HepG2 (cell line): ENCODE results near the gene ADAMTS13. TPM values are rescaled to one million over a fixed set of nuclear protein-coding genes. Genes with fewer than 3 reads are reported as not detected.

Source experiments
- AGO2 ChIP-seq: fragments of 200-400 bp; formaldehyde crosslinking; optimal IDR thresholded peaks from 2 replicates; pipeline ENCODE3; 2017; ENCODE audit warnings: mild to moderate bottlenecking, low read depth, low read length, moderate library complexity
- CENPT ChIP-seq: sonication (generic); formaldehyde crosslinking; IDR thresholded peaks from 2 replicates; pipeline ENCODE4 v1.8.0; 2022; ENCODE audit warnings: low read depth, mild to moderate bottlenecking, moderate library complexity, missing genetic modification reagents
- E2F1 ChIP-seq: sonication (generic); formaldehyde crosslinking; IDR thresholded peaks from 2 replicates; pipeline ENCODE4 v1.5.0; 2020; ENCODE audit warnings: missing genetic modification reagents
- FOXA3 ChIP-seq: IDR thresholded peaks from 2 replicates; pipeline ENCODE4 v1.6.1; 2016; ENCODE audit warnings: missing genetic modification reagents, missing compliant biosample characterization
- GATAD1 ChIP-seq: IDR thresholded peaks from 2 replicates; pipeline ENCODE4 v1.6.1; 2016; ENCODE audit warnings: missing genetic modification reagents, missing compliant biosample characterization
- KAT8 ChIP-seq: IDR thresholded peaks from 2 replicates; pipeline ENCODE4 v1.6.1; 2016; ENCODE audit warnings: missing genetic modification reagents, missing compliant biosample characterization
- NFE2 ChIP-seq: sonication (generic); formaldehyde crosslinking; IDR thresholded peaks from 2 replicates; pipeline ENCODE4 v1.4.0; 2020; ENCODE audit warnings: missing genetic modification reagents
- PITX1 ChIP-seq: sonication (generic); formaldehyde crosslinking; IDR thresholded peaks from 2 replicates; pipeline ENCODE4 v1.5.1; 2020; ENCODE audit warnings: mild to moderate bottlenecking, missing genetic modification reagents
- POLR2AphosphoS2 ChIP-seq: IDR thresholded peaks from 2 replicates; pipeline ENCODE4 v1.6.1; 2011; ENCODE audit warnings: low read depth, low read length, improper control_type of control experiment
- RELA ChIP-seq: sonication (generic); formaldehyde crosslinking; IDR thresholded peaks from 2 replicates; pipeline ENCODE4 v1.4.0; 2020; ENCODE audit warnings: missing genetic modification reagents
- RXRB ChIP-seq: IDR thresholded peaks from 2 replicates; pipeline ENCODE4 v1.6.1; 2016; ENCODE audit warnings: borderline replicate concordance, missing genetic modification reagents, missing compliant biosample characterization
- SALL1 ChIP-seq: sonication (generic); formaldehyde crosslinking; IDR thresholded peaks from 2 replicates; pipeline ENCODE4 v1.8.0; 2022; ENCODE audit warnings: mild to moderate bottlenecking, missing genetic modification reagents
- XRCC5 ChIP-seq: fragments of 200-400 bp; formaldehyde crosslinking; optimal IDR thresholded peaks from 2 replicates; pipeline ENCODE3; 2017; ENCODE audit warnings: mild to moderate bottlenecking, low read length
- ZNF12 ChIP-seq: sonication (generic); formaldehyde crosslinking; IDR thresholded peaks from 2 replicates; pipeline ENCODE4 v1.5.0; 2020; ENCODE audit warnings: missing genetic modification reagents
- ZNF138 ChIP-seq: sonication (generic); formaldehyde crosslinking; IDR thresholded peaks from 2 replicates; pipeline ENCODE4 v1.5.0; 2020; ENCODE audit warnings: mild to moderate bottlenecking, low read depth, missing genetic modification reagents
- ZNF143 ChIP-seq: sonication (generic); formaldehyde crosslinking; IDR thresholded peaks from 2 replicates; pipeline ENCODE4 v1.4.0; 2020; ENCODE audit warnings: missing genetic modification reagents
- ZNF230 ChIP-seq: sonication (generic); formaldehyde crosslinking; IDR thresholded peaks from 2 replicates; pipeline ENCODE4 v1.4.0; 2020; ENCODE audit warnings: mild to moderate bottlenecking, missing genetic modification reagents
- ZNF777 ChIP-seq: sonication (generic); formaldehyde crosslinking; IDR thresholded peaks from 2 replicates; pipeline ENCODE4 v1.4.0; 2020; ENCODE audit warnings: missing genetic modification reagents
- polyA plus RNA-seq, 8 experiments: library from polyadenylated mRNA; depleted of rRNA in 3 of 8; stranded (reverse) in 7 of 8; unstranded in 1 of 8; fragments of >200 nt; fragmentation: Illumina TruSeq in 4 of 8; extraction: Trizol in 4 of 8; gene quantifications; 2 replicates each; pipeline versions ENCODE4 v1.2.1 to v1.2.3, GENCODE V29; 2011 to 2016; ENCODE audit warnings: low read depth in 4 of 8, missing spikeins in 1 of 8, mixed read lengths in 1 of 8; ENCODE audit not compliant: insufficient read depth in 1 of 8
- total RNA-seq, 5 experiments: library from RNA; depleted of rRNA; stranded (reverse); fragments of >200 nt; fragmentation: Illumina TruSeq; extraction: Trizol; gene quantifications; 2 replicates each; pipeline ENCODE4 v1.2.3, GENCODE V29; 2016; ENCODE audit warnings: low read depth in 1 of 5
- TF ChIP-seq, protein P1 (sequence below): sonication (generic); formaldehyde crosslinking; IDR thresholded peaks from 2 replicates; pipeline ENCODE4 v1.5.0; 2020; ENCODE audit warnings: mild to moderate bottlenecking, missing genetic modification reagents, borderline replicate concordance
- TF ChIP-seq, protein P2 (sequence below): IDR thresholded peaks from 2 replicates; pipeline ENCODE4 v1.6.1; 2016
- TF ChIP-seq, protein P3 (sequence below): sonication (generic); formaldehyde crosslinking; IDR thresholded peaks from 2 replicates; pipeline ENCODE4 v1.5.1; 2020; ENCODE audit warnings: missing genetic modification reagents, mild to moderate bottlenecking, borderline replicate concordance

The ADAMTS13 gene
- total and polyA plus RNA-seq, 2 of the 13 experiments (the other 11 are each of a cell fraction or from before 2014, with no cell fraction given), result 0.91 to 4.5 TPM

GRCh38 chr9:133421615-133422542 lies at the start of gene ADAMTS13 (continued):
- TF ChIP-seq ZNF143, result no peak
- no peak for TF ChIP-seq ZNF138 (CRISPR knock-in tag)
- TF ChIP-seq, protein P1, sequence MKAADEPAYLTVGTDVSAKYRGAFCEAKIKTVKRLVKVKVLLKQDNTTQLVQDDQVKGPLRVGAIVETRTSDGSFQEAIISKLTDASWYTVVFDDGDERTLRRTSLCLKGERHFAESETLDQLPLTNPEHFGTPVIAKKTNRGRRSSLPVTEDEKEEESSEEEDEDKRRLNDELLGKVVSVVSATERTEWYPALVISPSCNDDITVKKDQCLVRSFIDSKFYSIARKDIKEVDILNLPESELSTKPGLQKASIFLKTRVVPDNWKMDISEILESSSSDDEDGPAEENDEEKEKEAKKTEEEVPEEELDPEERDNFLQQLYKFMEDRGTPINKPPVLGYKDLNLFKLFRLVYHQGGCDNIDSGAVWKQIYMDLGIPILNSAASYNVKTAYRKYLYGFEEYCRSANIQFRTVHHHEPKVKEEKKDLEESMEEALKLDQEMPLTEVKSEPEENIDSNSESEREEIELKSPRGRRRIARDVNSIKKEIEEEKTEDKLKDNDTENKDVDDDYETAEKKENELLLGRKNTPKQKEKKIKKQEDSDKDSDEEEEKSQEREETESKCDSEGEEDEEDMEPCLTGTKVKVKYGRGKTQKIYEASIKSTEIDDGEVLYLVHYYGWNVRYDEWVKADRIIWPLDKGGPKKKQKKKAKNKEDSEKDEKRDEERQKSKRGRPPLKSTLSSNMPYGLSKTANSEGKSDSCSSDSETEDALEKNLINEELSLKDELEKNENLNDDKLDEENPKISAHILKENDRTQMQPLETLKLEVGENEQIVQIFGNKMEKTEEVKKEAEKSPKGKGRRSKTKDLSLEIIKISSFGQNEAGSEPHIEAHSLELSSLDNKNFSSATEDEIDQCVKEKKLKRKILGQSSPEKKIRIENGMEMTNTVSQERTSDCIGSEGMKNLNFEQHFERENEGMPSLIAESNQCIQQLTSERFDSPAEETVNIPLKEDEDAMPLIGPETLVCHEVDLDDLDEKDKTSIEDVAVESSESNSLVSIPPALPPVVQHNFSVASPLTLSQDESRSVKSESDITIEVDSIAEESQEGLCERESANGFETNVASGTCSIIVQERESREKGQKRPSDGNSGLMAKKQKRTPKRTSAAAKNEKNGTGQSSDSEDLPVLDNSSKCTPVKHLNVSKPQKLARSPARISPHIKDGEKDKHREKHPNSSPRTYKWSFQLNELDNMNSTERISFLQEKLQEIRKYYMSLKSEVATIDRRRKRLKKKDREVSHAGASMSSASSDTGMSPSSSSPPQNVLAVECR (CRISPR knock-in tag), result peak; percentile 47; the same call in 1 of the 2 replicates
- 0 out of 2 replicates have a peak, but pooled peaks have one; percentile 31 for TF ChIP-seq ZNF230 (CRISPR knock-in tag)
- TF ChIP-seq FOXA3 (CRISPR knock-in tag), result peak; percentile 57
- TF ChIP-seq AGO2, result no peak
- no peak for TF ChIP-seq E2F1 (CRISPR knock-in tag)
- no peak for TF ChIP-seq RELA (CRISPR knock-in tag)
- TF ChIP-seq XRCC5, result peak; percentile 72
- TF ChIP-seq ZNF777, result 0 out of 2 replicates have a peak, but pooled peaks have one; percentile 15
- TF ChIP-seq NFE2 (CRISPR knock-in tag), result no peak
- no peak for TF ChIP-seq CENPT (CRISPR knock-in tag)
- no peak for TF ChIP-seq RXRB
- 0 out of 2 replicates have a peak, but pooled peaks have one; percentile 1 for TF ChIP-seq SALL1 (CRISPR knock-in tag)
- no peak for TF ChIP-seq PITX1 (CRISPR knock-in tag)
- TF ChIP-seq, protein P2, sequence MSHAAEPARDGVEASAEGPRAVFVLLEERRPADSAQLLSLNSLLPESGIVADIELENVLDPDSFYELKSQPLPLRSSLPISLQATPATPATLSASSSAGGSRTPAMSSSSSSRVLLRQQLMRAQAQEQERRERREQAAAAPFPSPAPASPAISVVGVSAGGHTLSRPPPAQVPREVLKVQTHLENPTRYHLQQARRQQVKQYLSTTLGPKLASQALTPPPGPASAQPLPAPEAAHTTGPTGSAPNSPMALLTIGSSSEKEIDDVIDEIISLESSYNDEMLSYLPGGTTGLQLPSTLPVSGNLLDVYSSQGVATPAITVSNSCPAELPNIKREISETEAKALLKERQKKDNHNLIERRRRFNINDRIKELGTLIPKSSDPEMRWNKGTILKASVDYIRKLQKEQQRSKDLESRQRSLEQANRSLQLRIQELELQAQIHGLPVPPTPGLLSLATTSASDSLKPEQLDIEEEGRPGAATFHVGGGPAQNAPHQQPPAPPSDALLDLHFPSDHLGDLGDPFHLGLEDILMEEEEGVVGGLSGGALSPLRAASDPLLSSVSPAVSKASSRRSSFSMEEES (CRISPR knock-in tag), result no peak
- TF ChIP-seq GATAD1, result no peak
- TF ChIP-seq KAT8, result 0 out of 2 replicates have a peak, but pooled peaks have one; percentile 22
- TF ChIP-seq, protein P3, sequence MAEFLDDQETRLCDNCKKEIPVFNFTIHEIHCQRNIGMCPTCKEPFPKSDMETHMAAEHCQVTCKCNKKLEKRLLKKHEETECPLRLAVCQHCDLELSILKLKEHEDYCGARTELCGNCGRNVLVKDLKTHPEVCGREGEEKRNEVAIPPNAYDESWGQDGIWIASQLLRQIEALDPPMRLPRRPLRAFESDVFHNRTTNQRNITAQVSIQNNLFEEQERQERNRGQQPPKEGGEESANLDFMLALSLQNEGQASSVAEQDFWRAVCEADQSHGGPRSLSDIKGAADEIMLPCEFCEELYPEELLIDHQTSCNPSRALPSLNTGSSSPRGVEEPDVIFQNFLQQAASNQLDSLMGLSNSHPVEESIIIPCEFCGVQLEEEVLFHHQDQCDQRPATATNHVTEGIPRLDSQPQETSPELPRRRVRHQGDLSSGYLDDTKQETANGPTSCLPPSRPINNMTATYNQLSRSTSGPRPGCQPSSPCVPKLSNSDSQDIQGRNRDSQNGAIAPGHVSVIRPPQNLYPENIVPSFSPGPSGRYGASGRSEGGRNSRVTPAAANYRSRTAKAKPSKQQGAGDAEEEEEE (CRISPR knock-in tag), result no peak
- no peak for TF ChIP-seq ZNF12 (CRISPR knock-in tag)
- TF ChIP-seq POLR2AphosphoS2, result no peak
